Measurements from ENCODE around the gene C3orf22. TPM values are rescaled to one million over a fixed set of nuclear protein-coding genes. Genes with fewer than 3 reads are reported as not detected.

The C3orf22 gene
- polyA plus RNA-seq, 1 donor from 2014 or later: not detected

DNA sequence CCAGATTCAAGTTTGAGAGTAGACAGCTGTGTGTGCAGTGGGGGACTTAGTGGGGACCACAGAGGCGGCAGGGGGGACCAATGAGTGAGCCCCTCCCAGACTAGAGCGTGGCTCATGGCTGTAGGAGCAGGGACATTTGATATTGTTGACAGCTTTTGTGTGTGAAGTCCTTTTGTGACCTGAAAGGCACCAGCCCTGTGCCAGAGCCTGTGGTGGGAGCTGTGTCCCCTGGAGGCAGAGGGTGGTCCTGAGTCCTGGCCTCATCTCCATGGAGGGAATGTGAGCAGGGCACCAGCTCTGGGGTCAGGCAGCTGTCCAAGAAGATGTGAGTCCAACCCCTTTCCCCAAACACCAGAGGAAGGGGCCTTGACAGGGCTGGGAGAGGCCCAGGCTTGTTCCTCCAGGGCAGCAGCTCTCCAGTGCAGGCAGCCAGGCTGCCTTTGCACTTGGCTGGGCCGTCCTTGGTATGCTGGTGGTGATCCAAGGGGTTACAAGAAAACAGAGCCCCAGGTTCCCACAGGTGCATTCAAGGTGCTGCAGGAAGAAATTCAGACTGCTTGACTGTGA is 10.1 kb upstream of the C3orf22 start:
- no peaks in the 10 kb centered on the region for H4K20me1 ChIP-seq (ENCODE audit: insufficient read depth)
- no peak overlapping the region for H2AFZ ChIP-seq (ENCODE audit: low read depth, low read length)
- no peak overlapping the region for H3K9ac ChIP-seq (ENCODE audit: low read length)
- TF ChIP-seq SMC3 (conservative IDR thresholded peaks at IDR 0.05; ENCODE audit: poor library complexity) (no peak), TAF1 (IDR thresholded peaks at IDR 0.05; ENCODE audit: low read depth) (no peak)
- TF ChIP-seq, protein P1, sequence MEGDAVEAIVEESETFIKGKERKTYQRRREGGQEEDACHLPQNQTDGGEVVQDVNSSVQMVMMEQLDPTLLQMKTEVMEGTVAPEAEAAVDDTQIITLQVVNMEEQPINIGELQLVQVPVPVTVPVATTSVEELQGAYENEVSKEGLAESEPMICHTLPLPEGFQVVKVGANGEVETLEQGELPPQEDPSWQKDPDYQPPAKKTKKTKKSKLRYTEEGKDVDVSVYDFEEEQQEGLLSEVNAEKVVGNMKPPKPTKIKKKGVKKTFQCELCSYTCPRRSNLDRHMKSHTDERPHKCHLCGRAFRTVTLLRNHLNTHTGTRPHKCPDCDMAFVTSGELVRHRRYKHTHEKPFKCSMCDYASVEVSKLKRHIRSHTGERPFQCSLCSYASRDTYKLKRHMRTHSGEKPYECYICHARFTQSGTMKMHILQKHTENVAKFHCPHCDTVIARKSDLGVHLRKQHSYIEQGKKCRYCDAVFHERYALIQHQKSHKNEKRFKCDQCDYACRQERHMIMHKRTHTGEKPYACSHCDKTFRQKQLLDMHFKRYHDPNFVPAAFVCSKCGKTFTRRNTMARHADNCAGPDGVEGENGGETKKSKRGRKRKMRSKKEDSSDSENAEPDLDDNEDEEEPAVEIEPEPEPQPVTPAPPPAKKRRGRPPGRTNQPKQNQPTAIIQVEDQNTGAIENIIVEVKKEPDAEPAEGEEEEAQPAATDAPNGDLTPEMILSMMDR (IDR thresholded peaks at IDR 0.05; ENCODE audit: poor library complexity, severe bottlenecking): no peak
- no peaks in the 10 kb centered on the region for H3K9me3 ChIP-seq (ENCODE audit: low read length)
- no peaks in the 10 kb centered on the region for H3F3A ChIP-seq (ENCODE audit: insufficient read depth, low read length, poor library complexity, severe bottlenecking)
- H3K79me2 ChIP-seq (replicated peaks; ENCODE audit: insufficient read depth, low read length): no peaks in the 10 kb centered on the region
- H3K4me3 ChIP-seq (ENCODE audit: low read length): no peak overlapping the region
- H3K36me3 ChIP-seq (ENCODE audit: insufficient read depth, low read length): no peaks in the 10 kb centered on the region
- H3K9me2 ChIP-seq (ENCODE audit: insufficient read depth, low read length): no peaks in the 10 kb centered on the region
- no peaks in the 10 kb centered on the region for H3K27me3 ChIP-seq (ENCODE audit: insufficient read depth, low read depth, low read length)
- no peak overlapping the region for H3K27ac ChIP-seq (ENCODE audit: low read length)
- H3K4me2 ChIP-seq (ENCODE audit: low read length): no peak overlapping the region

DNA sequence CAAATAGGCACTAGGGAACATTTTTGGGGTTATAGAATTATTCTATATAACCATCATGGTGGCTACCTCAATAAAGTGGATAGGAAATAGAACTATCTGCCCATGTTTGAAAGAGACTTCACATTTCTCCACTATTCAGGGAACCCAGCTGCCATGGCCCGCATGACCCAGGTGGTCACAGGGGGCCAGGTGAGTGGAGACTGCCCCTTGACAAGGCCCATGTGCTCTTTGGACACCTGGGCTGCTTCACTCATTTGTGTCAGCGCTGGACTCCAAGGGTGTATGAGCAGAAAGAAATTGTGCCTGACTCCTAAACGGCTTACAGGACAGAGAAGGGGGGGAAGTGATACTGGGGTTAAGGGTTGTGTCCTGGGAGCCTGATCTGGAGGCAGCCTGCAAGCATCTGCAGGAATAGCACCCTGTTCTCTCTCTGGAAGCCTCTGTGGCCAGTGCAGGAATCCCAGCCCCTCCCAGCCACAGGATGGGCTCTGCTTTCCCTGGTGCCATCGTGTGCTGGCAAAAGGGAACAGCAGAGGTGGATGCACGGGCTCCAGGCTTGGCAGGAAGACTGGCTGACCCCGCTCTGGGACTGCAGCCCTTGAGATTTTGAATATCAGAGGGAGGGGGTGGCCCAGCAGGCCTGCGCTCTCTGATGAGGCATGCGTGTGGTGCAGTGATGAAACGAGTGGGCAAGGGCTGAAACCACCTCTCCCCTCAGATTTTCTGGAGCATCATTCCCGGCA is 9.1 kb upstream of the C3orf22 start:
- H3K9me3 ChIP-seq (ENCODE audit: low read length): no peaks in the 10 kb centered on the region
- H3K36me3 ChIP-seq (ENCODE audit: insufficient read depth, low read length): no peaks in the 10 kb centered on the region
- H3K4me2 ChIP-seq (ENCODE audit: low read length): no peak overlapping the region
- no peaks in the 10 kb centered on the region for H3F3A ChIP-seq (ENCODE audit: insufficient read depth, low read length, poor library complexity, severe bottlenecking)
- H3K9me2 ChIP-seq (ENCODE audit: insufficient read depth, low read length): no peaks in the 10 kb centered on the region
- H4K20me1 ChIP-seq (ENCODE audit: insufficient read depth): no peaks in the 10 kb centered on the region
- no peak overlapping the region for H3K4me3 ChIP-seq (ENCODE audit: low read length)
- TF ChIP-seq, protein P1 (IDR thresholded peaks at IDR 0.05; ENCODE audit: poor library complexity, severe bottlenecking): no peak
- TF ChIP-seq POLR2AphosphoS5 (IDR thresholded peaks at IDR 0.05) (no peak), EP300 (conservative IDR thresholded peaks at IDR 0.05; ENCODE audit: poor library complexity, severe bottlenecking) (no peak), RAD21 (conservative IDR thresholded peaks at IDR 0.05) (no peak), MXI1 (conservative IDR thresholded peaks at IDR 0.05; ENCODE audit: poor library complexity, severe bottlenecking) (no peak)
- TF ChIP-seq, protein P2, sequence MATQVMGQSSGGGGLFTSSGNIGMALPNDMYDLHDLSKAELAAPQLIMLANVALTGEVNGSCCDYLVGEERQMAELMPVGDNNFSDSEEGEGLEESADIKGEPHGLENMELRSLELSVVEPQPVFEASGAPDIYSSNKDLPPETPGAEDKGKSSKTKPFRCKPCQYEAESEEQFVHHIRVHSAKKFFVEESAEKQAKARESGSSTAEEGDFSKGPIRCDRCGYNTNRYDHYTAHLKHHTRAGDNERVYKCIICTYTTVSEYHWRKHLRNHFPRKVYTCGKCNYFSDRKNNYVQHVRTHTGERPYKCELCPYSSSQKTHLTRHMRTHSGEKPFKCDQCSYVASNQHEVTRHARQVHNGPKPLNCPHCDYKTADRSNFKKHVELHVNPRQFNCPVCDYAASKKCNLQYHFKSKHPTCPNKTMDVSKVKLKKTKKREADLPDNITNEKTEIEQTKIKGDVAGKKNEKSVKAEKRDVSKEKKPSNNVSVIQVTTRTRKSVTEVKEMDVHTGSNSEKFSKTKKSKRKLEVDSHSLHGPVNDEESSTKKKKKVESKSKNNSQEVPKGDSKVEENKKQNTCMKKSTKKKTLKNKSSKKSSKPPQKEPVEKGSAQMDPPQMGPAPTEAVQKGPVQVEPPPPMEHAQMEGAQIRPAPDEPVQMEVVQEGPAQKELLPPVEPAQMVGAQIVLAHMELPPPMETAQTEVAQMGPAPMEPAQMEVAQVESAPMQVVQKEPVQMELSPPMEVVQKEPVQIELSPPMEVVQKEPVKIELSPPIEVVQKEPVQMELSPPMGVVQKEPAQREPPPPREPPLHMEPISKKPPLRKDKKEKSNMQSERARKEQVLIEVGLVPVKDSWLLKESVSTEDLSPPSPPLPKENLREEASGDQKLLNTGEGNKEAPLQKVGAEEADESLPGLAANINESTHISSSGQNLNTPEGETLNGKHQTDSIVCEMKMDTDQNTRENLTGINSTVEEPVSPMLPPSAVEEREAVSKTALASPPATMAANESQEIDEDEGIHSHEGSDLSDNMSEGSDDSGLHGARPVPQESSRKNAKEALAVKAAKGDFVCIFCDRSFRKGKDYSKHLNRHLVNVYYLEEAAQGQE (IDR thresholded peaks at IDR 0.05; ENCODE audit: borderline replicate concordance): no peak
- no peaks in the 10 kb centered on the region for H3K27me3 ChIP-seq (ENCODE audit: insufficient read depth, low read depth, low read length)
- H3K9ac ChIP-seq (ENCODE audit: low read length): no peak overlapping the region
- H3K79me2 ChIP-seq (replicated peaks; ENCODE audit: insufficient read depth, low read length): no peaks in the 10 kb centered on the region
- H3K27ac ChIP-seq (ENCODE audit: low read length): no peak overlapping the region
- no peak overlapping the region for H2AFZ ChIP-seq (ENCODE audit: low read depth, low read length)

Measured in neural cell (in vitro differentiated cells).